ENCODE measurements around the gene ZACN.
A peak's percentile ranks its signal among the peaks of the same experiment; 100 is the strongest.

Gene ZACN

GRCh38 chr17:76082326-76083251, 3.6 kb downstream of the ZACN start:
- no peak for DNase-seq

GRCh38 chr17:76083536-76084182, 4.7 kb downstream of the ZACN start:
- no peak for DNase-seq

- no peak for DNase-seq
These were observed 6.2 kb downstream of the ZACN start for GRCh38 chr17:76085066-76085730.

GRCh38 chr17:76085731-76086366, 6.9 kb downstream of the ZACN start:
- DNase-seq = no peak

GRCh38 chr17:76086384-76086783, 7.4 kb downstream of the ZACN start:
- DNase-seq = no peak

GRCh38 chr17:76087531-76087930, 8.5 kb downstream of the ZACN start:
- DNase-seq = no peak

GRCh38 chr17:76088041-76088867, 9.3 kb downstream of the ZACN start:
- DNase-seq = no peak

- DNase-seq = no peak
These were observed 10.0 kb downstream of the ZACN start for GRCh38 chr17:76088868-76089576.

- no peak for DNase-seq
These were observed 10.9 kb downstream of the ZACN start for GRCh38 chr17:76089680-76090516.

GRCh38 chr17:76090517-76091129, 11.6 kb downstream of the ZACN start:
- no peak for DNase-seq

- DNase-seq = no peak
These were observed 12.7 kb downstream of the ZACN start for GRCh38 chr17:76091526-76092286.

- no peak for DNase-seq
These were observed 13.8 kb downstream of the ZACN start for GRCh38 chr17:76092526-76093413.

GRCh38 chr17:76094046-76094445, 15.1 kb downstream of the ZACN start:
- no peak for DNase-seq

GRCh38 chr17:76095943-76096342, 17.0 kb downstream of the ZACN start:
- DNase-seq = no peak

- no peak for DNase-seq
These were observed 18.8 kb downstream of the ZACN start for GRCh38 chr17:76097716-76098295.

- DNase-seq = no peak
These were observed 23.9 kb downstream of the ZACN start for GRCh38 chr17:76102944-76103273.

GRCh38 chr17:76103274-76104139, 24.5 kb downstream of the ZACN start, which contains the start of gene EXOC7:
Gene EXOC7 (minus strand): TSS chr17:76103787. CDS start chr17:76103692, 95 bp downstream.
- peak; percentile 83 for DNase-seq
